ENCODE results near the gene MID2. TPM values are rescaled to one million over a fixed set of nuclear protein-coding genes. Genes with fewer than 3 reads are reported as not detected.

MID2 gene, protein sequence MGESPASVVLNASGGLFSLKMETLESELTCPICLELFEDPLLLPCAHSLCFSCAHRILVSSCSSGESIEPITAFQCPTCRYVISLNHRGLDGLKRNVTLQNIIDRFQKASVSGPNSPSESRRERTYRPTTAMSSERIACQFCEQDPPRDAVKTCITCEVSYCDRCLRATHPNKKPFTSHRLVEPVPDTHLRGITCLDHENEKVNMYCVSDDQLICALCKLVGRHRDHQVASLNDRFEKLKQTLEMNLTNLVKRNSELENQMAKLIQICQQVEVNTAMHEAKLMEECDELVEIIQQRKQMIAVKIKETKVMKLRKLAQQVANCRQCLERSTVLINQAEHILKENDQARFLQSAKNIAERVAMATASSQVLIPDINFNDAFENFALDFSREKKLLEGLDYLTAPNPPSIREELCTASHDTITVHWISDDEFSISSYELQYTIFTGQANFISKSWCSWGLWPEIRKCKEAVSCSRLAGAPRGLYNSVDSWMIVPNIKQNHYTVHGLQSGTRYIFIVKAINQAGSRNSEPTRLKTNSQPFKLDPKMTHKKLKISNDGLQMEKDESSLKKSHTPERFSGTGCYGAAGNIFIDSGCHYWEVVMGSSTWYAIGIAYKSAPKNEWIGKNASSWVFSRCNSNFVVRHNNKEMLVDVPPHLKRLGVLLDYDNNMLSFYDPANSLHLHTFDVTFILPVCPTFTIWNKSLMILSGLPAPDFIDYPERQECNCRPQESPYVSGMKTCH
- 0.28 TPM for polyA plus RNA-seq (2013)

GRCh38 chrX:107825698-107826237 lies at the start of gene MID2:
MID2 (plus strand) TSS chrX:107825866; CDS start chrX:107826427, 561 bp downstream.
- Histone ChIP-seq H3K27me3 (replicated peaks in 2 of 5; ENCODE audit: control insufficient read depth in 4 of 5, insufficient read depth in 5 of 5, low read length in 4 of 5) (peaks cover 0 to 49% (median 23%) of the 10 kb centered on the region in 5 experiments), H3K36me3 (ENCODE audit: control insufficient read depth in 4 of 4, insufficient read depth in 4 of 4, low read length in 3 of 4) (no peaks in the 10 kb centered on the region), H3K27ac (ENCODE audit: insufficient read depth in 1 of 2, low read depth in 1 of 2, low read length in 2 of 2, poor library complexity in 1 of 2, severe bottlenecking in 2 of 2) (no peak within 1 kb of the TSS), H3K4me3 (ENCODE audit: control insufficient read depth in 1 of 7, extremely low read depth in 1 of 7, insufficient read depth in 4 of 7, low read depth in 2 of 7, low read length in 6 of 7) (peak within 1 kb of the TSS in 5 of 7 experiments; percentile 6 to 66 (median 48)), H3K9me3 (ENCODE audit: control extremely low read depth in 1 of 5, control insufficient read depth in 4 of 5, insufficient read depth in 2 of 5, low read depth in 1 of 5, low read length in 4 of 5) (no peaks in the 10 kb centered on the region), H3K4me1 (ENCODE audit: control extremely low read depth in 1 of 4, control insufficient read depth in 4 of 4, insufficient read depth in 4 of 4, low read length in 3 of 4) (peaks cover 0 to 10% (median 7%) of the 10 kb centered on the region in 4 experiments)
- WGBS (ENCODE audit: insufficient coverage) = 48% methylated on average over 28 of the region's 32 CpGs
- ChIA-PET POLR2A (no interaction called here), CTCF (interaction anchor here (0.5 kb wide), 1 partner anchor 928 kb away, joined by 3 read pairs; no protein-coding TSS in a partner anchor)
- peak in 2 of 3 donors; percentile 44 to 59 for DNase-seq

DNA sequence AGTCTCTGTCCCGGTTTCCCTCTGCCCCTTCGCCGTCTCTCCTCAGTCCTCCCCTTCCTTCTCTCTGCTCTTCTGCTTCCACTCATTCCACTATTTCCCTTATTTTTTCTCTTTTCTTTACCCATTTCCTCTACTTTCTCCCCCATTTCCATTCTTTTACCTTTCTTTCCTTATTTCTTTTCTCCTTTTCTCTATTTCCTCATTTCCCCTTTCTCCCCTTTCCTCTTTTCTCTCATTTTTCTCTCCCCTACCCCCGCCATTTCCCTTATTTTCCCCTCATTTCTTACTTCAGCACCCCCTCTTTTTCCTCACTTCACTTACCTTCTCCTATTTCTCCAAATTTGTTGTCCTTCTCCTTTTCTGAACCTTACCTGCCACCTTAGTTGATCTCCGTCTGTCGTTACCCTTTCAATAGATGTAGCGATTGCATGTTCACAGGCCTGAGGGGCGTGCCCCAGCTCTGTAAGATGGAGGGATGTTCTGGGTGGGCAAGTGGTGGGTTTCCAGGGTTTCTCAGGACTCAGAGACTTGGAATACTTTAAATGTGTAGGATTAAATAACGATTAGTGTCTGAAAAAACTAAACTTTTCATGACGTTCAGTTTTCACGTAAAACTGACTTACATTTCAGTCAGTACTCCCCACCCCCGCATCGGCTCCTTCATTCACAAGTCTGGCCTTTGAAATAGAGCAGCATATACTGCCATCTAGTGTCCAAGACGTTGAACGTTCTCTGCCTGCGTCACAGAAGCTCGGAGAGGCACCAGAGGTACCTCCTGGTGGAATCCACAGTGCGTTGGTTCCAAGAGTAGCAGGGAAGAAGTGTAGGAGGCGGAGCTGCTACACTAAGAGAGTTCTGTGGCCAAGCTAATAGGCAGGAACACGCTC lies 48.8 kb upstream of the MID2 start:
- 11% methylated on average over 18 of the region's 20 CpGs for WGBS (ENCODE audit: insufficient coverage)
- H3K4me1 ChIP-seq (ENCODE audit: control extremely low read depth in 1 of 4, control insufficient read depth in 4 of 4, insufficient read depth in 4 of 4, low read length in 3 of 4) = peaks cover 0 to 20% (median 11%) of the 10 kb centered on the region in 4 experiments
- H3K36me3 ChIP-seq (ENCODE audit: control insufficient read depth in 4 of 4, insufficient read depth in 4 of 4, low read length in 3 of 4) = no peaks in the 10 kb centered on the region
- CTCF ChIA-PET = interaction anchor here (0.7 to 10.9 kb wide), 18 partner anchors 13 to 135 kb away, joined by 3 to 138 read pairs (median 4); no protein-coding TSS in a partner anchor
- POLR2A ChIA-PET = interaction anchor here (0.6 kb wide), 1 partner anchor 84 kb away, joined by 3 read pairs; no protein-coding TSS in a partner anchor
- peak overlapping the region in 6 of 7 experiments; percentile 23 to 75 (median 56) for H3K4me3 ChIP-seq (ENCODE audit: control insufficient read depth in 1 of 7, extremely low read depth in 1 of 7, insufficient read depth in 4 of 7, low read depth in 2 of 7, low read length in 6 of 7)
- H3K27ac ChIP-seq (ENCODE audit: insufficient read depth in 1 of 2, low read depth in 1 of 2, low read length in 2 of 2, poor library complexity in 1 of 2, severe bottlenecking in 2 of 2) = no peak overlapping the region
- DNase-seq = peak; percentile 84 to 93 (median 92)
- peaks cover 0 to 36% (median 6%) of the 10 kb centered on the region in 5 experiments for H3K27me3 ChIP-seq (replicated peaks in 2 of 5; ENCODE audit: control insufficient read depth in 4 of 5, insufficient read depth in 5 of 5, low read length in 4 of 5)
- H3K9me3 ChIP-seq (ENCODE audit: control extremely low read depth in 1 of 5, control insufficient read depth in 4 of 5, insufficient read depth in 2 of 5, low read depth in 1 of 5, low read length in 4 of 5) = no peaks in the 10 kb centered on the region

DNA sequence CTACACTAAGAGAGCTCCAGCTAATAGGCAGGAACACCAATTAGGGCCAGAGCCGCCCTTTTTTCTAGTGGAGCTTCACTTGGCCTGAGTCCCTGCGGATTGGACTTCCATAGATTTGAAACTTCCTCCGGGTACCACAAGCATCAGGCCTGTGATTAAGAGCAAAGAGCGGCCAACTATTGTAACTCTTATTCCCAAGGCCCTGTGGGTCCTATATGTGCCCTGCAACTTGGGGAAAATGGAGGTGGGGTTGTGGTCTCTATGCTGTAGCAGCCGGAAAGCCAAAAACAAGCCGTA lies 48.2 kb upstream of the MID2 start, which contains the start of gene NCBP2L:
Gene NCBP2L, plus strand, starts transcription at position 198 of the 297 bp plus-strand sequence. CDS start 16,488 bp downstream, outside the sequence.
- DNase-seq = no peak
- CTCF ChIA-PET = interaction anchor here (0.7 to 10.9 kb wide), 17 partner anchors 13 to 136 kb away, joined by 3 to 138 read pairs (median 4); no protein-coding TSS in a partner anchor
- Histone ChIP-seq H3K4me3 (ENCODE audit: control insufficient read depth in 1 of 7, extremely low read depth in 1 of 7, insufficient read depth in 4 of 7, low read depth in 2 of 7, low read length in 6 of 7) (peak within 1 kb of the TSS in 5 of 7 experiments; percentile 52 to 75 (median 57)), H3K27me3 (replicated peaks in 2 of 5; ENCODE audit: control insufficient read depth in 4 of 5, insufficient read depth in 5 of 5, low read length in 4 of 5) (peaks cover 0 to 32% (median 6%) of the 10 kb centered on the region in 5 experiments), H3K27ac (ENCODE audit: insufficient read depth in 1 of 2, low read depth in 1 of 2, low read length in 2 of 2, poor library complexity in 1 of 2, severe bottlenecking in 2 of 2) (no peak within 1 kb of the TSS), H3K36me3 (ENCODE audit: control insufficient read depth in 4 of 4, insufficient read depth in 4 of 4, low read length in 3 of 4) (no peaks in the 10 kb centered on the region), H3K4me1 (ENCODE audit: control extremely low read depth in 1 of 4, control insufficient read depth in 4 of 4, insufficient read depth in 4 of 4, low read length in 3 of 4) (peaks cover 0 to 20% (median 11%) of the 10 kb centered on the region in 4 experiments), H3K9me3 (ENCODE audit: control extremely low read depth in 1 of 5, control insufficient read depth in 4 of 5, insufficient read depth in 2 of 5, low read depth in 1 of 5, low read length in 4 of 5) (no peaks in the 10 kb centered on the region)
- POLR2A ChIA-PET = no interaction called here
- WGBS (ENCODE audit: insufficient coverage) = 86% methylated on average over 5 of the region's 6 CpGs

DNA sequence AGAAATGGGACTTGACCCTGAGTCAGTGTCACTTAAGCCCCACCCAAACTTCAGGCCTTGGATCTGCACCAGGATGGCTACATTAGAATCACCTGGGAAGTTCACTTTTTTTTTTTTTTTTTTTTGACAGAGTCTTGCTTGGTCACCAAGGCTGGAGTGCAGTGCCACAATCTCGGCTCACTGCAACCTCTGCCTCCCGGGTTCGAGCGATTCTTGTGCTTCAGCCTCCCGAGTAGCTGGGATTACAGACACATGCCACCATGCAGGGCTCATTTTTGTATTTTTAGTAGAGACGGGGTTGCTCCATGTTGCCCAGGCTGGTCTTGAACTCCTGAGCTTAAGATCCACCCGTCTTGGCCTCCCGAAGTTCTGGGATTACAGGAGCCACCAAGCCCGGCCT lies 45.1 kb upstream of the MID2 start:
- H3K4me3 ChIP-seq (ENCODE audit: control insufficient read depth in 1 of 7, extremely low read depth in 1 of 7, insufficient read depth in 4 of 7, low read depth in 2 of 7, low read length in 6 of 7) = no peak overlapping the region
- H3K27ac ChIP-seq (ENCODE audit: insufficient read depth in 1 of 2, low read depth in 1 of 2, low read length in 2 of 2, poor library complexity in 1 of 2, severe bottlenecking in 2 of 2) = no peak overlapping the region
- CTCF ChIA-PET = interaction anchor here (0.7 to 10.9 kb wide), 3 partner anchors 93 to 660 kb away, joined by 3 to 138 read pairs (median 4); no protein-coding TSS in a partner anchor
- no peaks in the 10 kb centered on the region for H3K9me3 ChIP-seq (ENCODE audit: control extremely low read depth in 1 of 5, control insufficient read depth in 4 of 5, insufficient read depth in 2 of 5, low read depth in 1 of 5, low read length in 4 of 5)
- H3K36me3 ChIP-seq (ENCODE audit: control insufficient read depth in 4 of 4, insufficient read depth in 4 of 4, low read length in 3 of 4) = no peaks in the 10 kb centered on the region
- H3K27me3 ChIP-seq (replicated peaks in 2 of 5; ENCODE audit: control insufficient read depth in 4 of 5, insufficient read depth in 5 of 5, low read length in 4 of 5) = peaks cover 0 to 16% (median 0%) of the 10 kb centered on the region in 5 experiments
- POLR2A ChIA-PET = no interaction called here
- WGBS (ENCODE audit: insufficient coverage) = 91% methylated on average over 8 of the region's 9 CpGs
- H3K4me1 ChIP-seq (ENCODE audit: control extremely low read depth in 1 of 4, control insufficient read depth in 4 of 4, insufficient read depth in 4 of 4, low read length in 3 of 4) = peaks cover 0 to 14% (median 6%) of the 10 kb centered on the region in 4 experiments
- DNase-seq = no peak

DNA sequence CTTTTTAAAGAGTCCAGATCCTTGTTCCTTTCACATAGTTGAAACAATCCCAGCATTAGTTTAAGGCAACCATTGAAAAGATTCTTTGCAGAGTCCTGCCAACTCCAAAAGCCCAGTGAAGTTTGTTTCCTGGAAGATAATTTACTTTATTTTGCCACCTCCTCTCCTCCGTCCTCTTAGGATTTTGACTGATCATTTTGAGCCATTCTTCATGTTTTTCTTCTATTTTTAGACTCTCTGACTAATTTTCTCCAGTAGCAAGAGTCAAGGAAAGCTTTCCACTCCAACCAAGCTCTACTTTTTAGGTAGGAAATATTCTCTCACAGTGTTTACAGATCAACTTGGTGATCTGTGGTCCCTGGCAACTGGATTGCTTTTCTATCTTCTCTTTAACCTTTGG lies 37.8 kb upstream of the MID2 start:
- H3K27me3 ChIP-seq (replicated peaks in 2 of 5; ENCODE audit: control insufficient read depth in 4 of 5, insufficient read depth in 5 of 5, low read length in 4 of 5) = peaks cover 0 to 6% (median 2%) of the 10 kb centered on the region in 5 experiments
- H3K4me3 ChIP-seq (ENCODE audit: control insufficient read depth in 1 of 7, extremely low read depth in 1 of 7, insufficient read depth in 4 of 7, low read depth in 2 of 7, low read length in 6 of 7) = no peak overlapping the region
- H3K9me3 ChIP-seq (ENCODE audit: control extremely low read depth in 1 of 5, control insufficient read depth in 4 of 5, insufficient read depth in 2 of 5, low read depth in 1 of 5, low read length in 4 of 5) = no peaks in the 10 kb centered on the region
- CTCF ChIA-PET = no interaction called here
- no CpG with 5 or more reads among the region's 1 CpG for WGBS (ENCODE audit: insufficient coverage)
- no peak overlapping the region for H3K27ac ChIP-seq (ENCODE audit: insufficient read depth in 1 of 2, low read depth in 1 of 2, low read length in 2 of 2, poor library complexity in 1 of 2, severe bottlenecking in 2 of 2)
- POLR2A ChIA-PET = interaction anchor here (0.6 kb wide), 1 partner anchor 473 kb away, joined by 3 read pairs; no protein-coding TSS in a partner anchor
- no peaks in the 10 kb centered on the region for H3K4me1 ChIP-seq (ENCODE audit: control extremely low read depth in 1 of 4, control insufficient read depth in 4 of 4, insufficient read depth in 4 of 4, low read length in 3 of 4)
- DNase-seq = no peak
- no peaks in the 10 kb centered on the region for H3K36me3 ChIP-seq (ENCODE audit: control insufficient read depth in 4 of 4, insufficient read depth in 4 of 4, low read length in 3 of 4)

DNA sequence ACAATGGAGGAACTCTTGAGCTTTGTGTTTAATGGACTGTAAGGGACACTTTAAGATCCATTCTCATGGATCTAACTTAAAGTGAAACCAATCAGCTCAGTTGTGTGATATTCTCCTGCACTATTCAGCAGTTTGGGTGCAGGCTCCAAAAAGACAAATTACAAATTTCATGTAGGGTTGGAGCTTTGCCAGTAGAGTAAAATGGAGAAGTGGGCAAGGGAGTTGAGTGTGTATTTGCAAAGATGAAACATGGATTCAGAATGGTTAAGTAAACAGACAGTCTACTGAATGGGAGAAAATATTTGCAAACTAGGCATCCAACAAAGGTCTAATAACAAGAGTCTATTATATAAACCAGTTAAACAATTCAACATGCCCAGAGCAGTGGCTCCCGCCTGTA lies 21.2 kb upstream of the MID2 start:
- CTCF ChIA-PET = no interaction called here
- peak in 2 of 3 donors; percentile 58 to 62 for DNase-seq
- Histone ChIP-seq H3K4me3 (ENCODE audit: control insufficient read depth in 1 of 7, extremely low read depth in 1 of 7, insufficient read depth in 4 of 7, low read depth in 2 of 7, low read length in 6 of 7) (no peak overlapping the region), H3K36me3 (ENCODE audit: control insufficient read depth in 4 of 4, insufficient read depth in 4 of 4, low read length in 3 of 4) (no peaks in the 10 kb centered on the region), H3K27ac (ENCODE audit: insufficient read depth in 1 of 2, low read depth in 1 of 2, low read length in 2 of 2, poor library complexity in 1 of 2, severe bottlenecking in 2 of 2) (no peak overlapping the region), H3K27me3 (replicated peaks in 2 of 5; ENCODE audit: control insufficient read depth in 4 of 5, insufficient read depth in 5 of 5, low read length in 4 of 5) (peaks cover 0 to 5% (median 0%) of the 10 kb centered on the region in 5 experiments), H3K9me3 (ENCODE audit: control extremely low read depth in 1 of 5, control insufficient read depth in 4 of 5, insufficient read depth in 2 of 5, low read depth in 1 of 5, low read length in 4 of 5) (peaks cover 0 to 1% (median 0%) of the 10 kb centered on the region in 5 experiments), H3K4me1 (ENCODE audit: control extremely low read depth in 1 of 4, control insufficient read depth in 4 of 4, insufficient read depth in 4 of 4, low read length in 3 of 4) (no peaks in the 10 kb centered on the region)
- POLR2A ChIA-PET = no interaction called here
- 75% methylated on average over 1 of the region's 1 CpG for WGBS (ENCODE audit: insufficient coverage)

Data from common myeloid progenitor, CD34-positive (primary cell).